Measurements from ENCODE around the gene CLCA2.

The CLCA2 gene

DNA sequence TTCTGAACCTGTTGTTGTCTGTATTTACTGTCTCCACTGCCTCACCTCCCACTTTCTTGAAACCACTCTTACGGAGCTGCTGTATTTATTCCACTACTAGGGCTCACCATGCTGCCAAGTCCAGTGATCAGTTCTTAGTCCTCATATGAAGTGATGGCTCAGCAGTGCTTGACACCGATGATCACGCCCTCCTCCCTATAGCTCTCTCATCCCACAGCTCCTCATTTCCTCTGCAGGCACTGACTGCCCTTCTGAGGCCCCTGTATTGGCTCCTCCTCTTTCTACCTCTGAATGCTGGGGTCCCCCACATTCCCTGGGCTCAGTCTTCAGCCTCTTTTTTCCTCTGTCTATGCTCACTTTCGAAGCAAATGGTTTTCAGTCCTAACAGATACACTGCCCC lies 48.2 kb downstream of the CLCA2 start:
- ATAC-seq: peak; percentile 33; the same call in 2 of the 3 replicates
- no peak for TF ChIP-seq ZNF565 (CRISPR knock-in tag; conservative IDR thresholded peaks at IDR 0.05; ENCODE audit: low read depth)
- no peak for TF ChIP-seq TOX (CRISPR knock-in tag; IDR thresholded peaks at IDR 0.05; ENCODE audit: borderline replicate concordance)
- no peak for TF ChIP-seq ZNF70 (CRISPR knock-in tag; IDR thresholded peaks at IDR 0.05)
- no peak for TF ChIP-seq ARNTL (CRISPR knock-in tag; IDR thresholded peaks at IDR 0.05; ENCODE audit: borderline replicate concordance, low read depth)
- no peak for TF ChIP-seq ISL1 (CRISPR knock-in tag; IDR thresholded peaks at IDR 0.05)

DNA sequence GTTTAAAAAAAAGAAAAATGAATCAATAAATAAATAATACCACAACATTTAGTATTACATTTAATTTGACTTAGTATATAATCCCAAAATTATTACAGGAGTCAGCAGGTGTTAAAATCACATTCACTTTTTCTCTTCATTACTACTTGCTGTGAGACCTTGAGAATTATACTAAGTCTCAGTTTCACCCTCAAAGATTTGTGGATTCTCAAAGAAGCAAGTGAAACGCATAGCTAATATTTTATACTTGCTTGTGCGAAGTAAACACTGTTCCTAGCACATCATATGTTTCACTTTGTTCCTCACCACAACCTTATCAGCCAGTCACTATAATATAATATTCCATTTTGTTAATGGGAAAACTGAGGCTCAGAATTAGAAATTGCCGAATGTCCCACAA lies 48.8 kb downstream of the CLCA2 start:
- ATAC-seq: no peak
- TF ChIP-seq, protein P1, sequence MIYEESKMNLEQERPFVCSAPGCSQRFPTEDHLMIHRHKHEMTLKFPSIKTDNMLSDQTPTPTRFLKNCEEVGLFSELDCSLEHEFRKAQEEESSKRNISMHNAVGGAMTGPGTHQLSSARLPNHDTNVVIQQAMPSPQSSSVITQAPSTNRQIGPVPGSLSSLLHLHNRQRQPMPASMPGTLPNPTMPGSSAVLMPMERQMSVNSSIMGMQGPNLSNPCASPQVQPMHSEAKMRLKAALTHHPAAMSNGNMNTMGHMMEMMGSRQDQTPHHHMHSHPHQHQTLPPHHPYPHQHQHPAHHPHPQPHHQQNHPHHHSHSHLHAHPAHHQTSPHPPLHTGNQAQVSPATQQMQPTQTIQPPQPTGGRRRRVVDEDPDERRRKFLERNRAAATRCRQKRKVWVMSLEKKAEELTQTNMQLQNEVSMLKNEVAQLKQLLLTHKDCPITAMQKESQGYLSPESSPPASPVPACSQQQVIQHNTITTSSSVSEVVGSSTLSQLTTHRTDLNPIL (CRISPR knock-in tag; IDR thresholded peaks at IDR 0.05; ENCODE audit: low read depth): no peak
- no peak for TF ChIP-seq ESRRG (CRISPR knock-in tag; IDR thresholded peaks at IDR 0.05)
- TF ChIP-seq ZFP3 (CRISPR knock-in tag; IDR thresholded peaks at IDR 0.05): no peak
- no peak for TF ChIP-seq BACH2 (CRISPR knock-in tag; IDR thresholded peaks at IDR 0.05; ENCODE audit: borderline replicate concordance)
- TF ChIP-seq, protein P2, sequence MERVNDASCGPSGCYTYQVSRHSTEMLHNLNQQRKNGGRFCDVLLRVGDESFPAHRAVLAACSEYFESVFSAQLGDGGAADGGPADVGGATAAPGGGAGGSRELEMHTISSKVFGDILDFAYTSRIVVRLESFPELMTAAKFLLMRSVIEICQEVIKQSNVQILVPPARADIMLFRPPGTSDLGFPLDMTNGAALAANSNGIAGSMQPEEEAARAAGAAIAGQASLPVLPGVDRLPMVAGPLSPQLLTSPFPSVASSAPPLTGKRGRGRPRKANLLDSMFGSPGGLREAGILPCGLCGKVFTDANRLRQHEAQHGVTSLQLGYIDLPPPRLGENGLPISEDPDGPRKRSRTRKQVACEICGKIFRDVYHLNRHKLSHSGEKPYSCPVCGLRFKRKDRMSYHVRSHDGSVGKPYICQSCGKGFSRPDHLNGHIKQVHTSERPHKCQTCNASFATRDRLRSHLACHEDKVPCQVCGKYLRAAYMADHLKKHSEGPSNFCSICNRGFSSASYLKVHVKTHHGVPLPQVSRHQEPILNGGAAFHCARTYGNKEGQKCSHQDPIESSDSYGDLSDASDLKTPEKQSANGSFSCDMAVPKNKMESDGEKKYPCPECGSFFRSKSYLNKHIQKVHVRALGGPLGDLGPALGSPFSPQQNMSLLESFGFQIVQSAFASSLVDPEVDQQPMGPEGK (CRISPR knock-in tag; IDR thresholded peaks at IDR 0.05; ENCODE audit: borderline replicate concordance): no peak
- no peak for TF ChIP-seq TOX (CRISPR knock-in tag; IDR thresholded peaks at IDR 0.05; ENCODE audit: borderline replicate concordance)
- no peak for TF ChIP-seq PPARA (CRISPR knock-in tag; IDR thresholded peaks at IDR 0.05; ENCODE audit: borderline replicate concordance)
- TF ChIP-seq RARB (CRISPR knock-in tag; IDR thresholded peaks at IDR 0.05): no peak
- no peak for TF ChIP-seq ZNF565 (CRISPR knock-in tag; conservative IDR thresholded peaks at IDR 0.05; ENCODE audit: low read depth)
- TF ChIP-seq GLIS3 (CRISPR knock-in tag; IDR thresholded peaks at IDR 0.05): no peak
- no peak for TF ChIP-seq ZNF70 (CRISPR knock-in tag; IDR thresholded peaks at IDR 0.05)
- TF ChIP-seq, protein P3, sequence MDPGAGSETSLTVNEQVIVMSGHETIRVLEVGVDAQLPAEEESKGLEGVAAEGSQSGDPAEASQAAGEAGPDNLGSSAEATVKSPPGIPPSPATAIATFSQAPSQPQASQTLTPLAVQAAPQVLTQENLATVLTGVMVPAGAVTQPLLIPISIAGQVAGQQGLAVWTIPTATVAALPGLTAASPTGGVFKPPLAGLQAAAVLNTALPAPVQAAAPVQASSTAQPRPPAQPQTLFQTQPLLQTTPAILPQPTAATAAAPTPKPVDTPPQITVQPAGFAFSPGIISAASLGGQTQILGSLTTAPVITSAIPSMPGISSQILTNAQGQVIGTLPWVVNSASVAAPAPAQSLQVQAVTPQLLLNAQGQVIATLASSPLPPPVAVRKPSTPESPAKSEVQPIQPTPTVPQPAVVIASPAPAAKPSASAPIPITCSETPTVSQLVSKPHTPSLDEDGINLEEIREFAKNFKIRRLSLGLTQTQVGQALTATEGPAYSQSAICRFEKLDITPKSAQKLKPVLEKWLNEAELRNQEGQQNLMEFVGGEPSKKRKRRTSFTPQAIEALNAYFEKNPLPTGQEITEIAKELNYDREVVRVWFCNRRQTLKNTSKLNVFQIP (CRISPR knock-in tag; IDR thresholded peaks at IDR 0.05; ENCODE audit: borderline replicate concordance, low read depth): no peak
- TF ChIP-seq SNAI2 (CRISPR knock-in tag; IDR thresholded peaks at IDR 0.05): no peak
- TF ChIP-seq ZC3H10 (CRISPR knock-in tag; IDR thresholded peaks at IDR 0.05): no peak
- TF ChIP-seq ZFP30 (CRISPR knock-in tag; IDR thresholded peaks at IDR 0.05): no peak

DNA sequence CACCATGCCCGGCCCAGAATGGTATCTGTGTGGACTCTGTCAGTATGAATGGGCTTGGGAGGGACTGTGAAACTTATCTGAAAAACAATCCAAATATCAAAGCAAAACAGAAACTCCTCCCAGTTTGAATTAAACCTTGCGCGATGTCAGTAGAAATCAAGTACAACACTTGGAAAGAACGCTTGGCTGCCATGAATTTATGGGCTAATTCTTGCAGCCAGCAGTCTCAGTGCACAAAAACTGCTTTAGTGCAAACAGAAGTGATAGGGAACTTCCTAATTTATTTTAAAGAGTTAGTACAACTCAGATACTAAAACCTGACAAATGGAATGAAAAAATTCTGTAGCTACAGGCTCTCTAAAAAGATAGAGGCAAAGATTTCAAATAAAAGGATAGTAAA lies 53.3 kb downstream of the CLCA2 start:
- no peak for ATAC-seq

DNA sequence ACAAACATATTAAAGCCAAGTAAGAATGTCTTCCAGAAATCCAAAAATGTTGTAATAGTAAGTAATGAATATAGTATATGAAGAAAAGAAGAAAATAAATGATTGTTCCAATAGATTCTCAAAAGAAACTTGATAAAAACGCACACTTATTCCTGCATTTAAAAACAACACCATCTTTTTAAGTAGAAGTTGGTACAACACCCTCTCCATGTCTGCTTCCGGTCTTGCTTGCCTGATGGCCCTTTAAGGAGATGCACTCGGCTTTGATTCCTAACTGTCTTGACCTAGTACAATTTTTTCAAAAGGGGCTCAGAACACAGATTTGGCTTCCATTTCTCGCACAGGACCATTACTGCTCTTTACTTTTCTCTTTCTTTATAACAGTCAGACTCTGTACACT lies 53.7 kb downstream of the CLCA2 start:
- TF ChIP-seq TCF4 (CRISPR knock-in tag; IDR thresholded peaks at IDR 0.05; ENCODE audit: borderline replicate concordance) (no peak), TOX (CRISPR knock-in tag; IDR thresholded peaks at IDR 0.05; ENCODE audit: borderline replicate concordance) (no peak), ZNF70 (CRISPR knock-in tag; IDR thresholded peaks at IDR 0.05) (no peak), OSR1 (CRISPR knock-in tag; IDR thresholded peaks at IDR 0.05) (no peak), ESRRG (CRISPR knock-in tag; IDR thresholded peaks at IDR 0.05) (no peak)
- no peak for ATAC-seq

More for the DNA sequence above, 53.3 kb downstream of the CLCA2 start:
- TF ChIP-seq ZNF70 (CRISPR knock-in tag; IDR thresholded peaks at IDR 0.05) (no peak), ZFP30 (CRISPR knock-in tag; IDR thresholded peaks at IDR 0.05) (no peak), OSR1 (CRISPR knock-in tag; IDR thresholded peaks at IDR 0.05) (no peak), TCF4 (CRISPR knock-in tag; IDR thresholded peaks at IDR 0.05; ENCODE audit: borderline replicate concordance) (no peak)
- TF ChIP-seq, protein P2 (CRISPR knock-in tag; IDR thresholded peaks at IDR 0.05; ENCODE audit: borderline replicate concordance): no peak

All from SK-N-SH treated with all-trans-retinoic acid at 6 μM for 48 hours (cell line).